ENCODE measurements around the gene PLA2G2A.

PLA2G2A gene

GRCh38 chr1:19974822-19975416 lies 4.5 kb downstream of the PLA2G2A start:
- DNase-seq (ENCODE audit: low read depth, low spot score): no peak

- DNase-seq (ENCODE audit: low read depth, low spot score): no peak
These were observed 5.8 kb downstream of the PLA2G2A start for GRCh38 chr1:19973616-19974015.

- DNase-seq (ENCODE audit: low read depth, low spot score): no peak
These were observed 7.8 kb downstream of the PLA2G2A start for GRCh38 chr1:19971664-19972063.

GRCh38 chr1:19969898-19970660 lies 9.3 kb downstream of the PLA2G2A start:
- no peak for DNase-seq (ENCODE audit: low read depth, low spot score)

GRCh38 chr1:19967808-19968207 lies 11.6 kb downstream of the PLA2G2A start:
- DNase-seq (ENCODE audit: low read depth, low spot score): no peak

- DNase-seq (ENCODE audit: low read depth, low spot score): no peak
These were observed 14.9 kb downstream of the PLA2G2A start for GRCh38 chr1:19964542-19964941.

GRCh38 chr1:19963636-19964035 lies 15.8 kb downstream of the PLA2G2A start:
- no peak for DNase-seq (ENCODE audit: low read depth, low spot score)

- DNase-seq (ENCODE audit: low read depth, low spot score): no peak
These were observed 18.8 kb downstream of the PLA2G2A start for GRCh38 chr1:19960591-19960990.

- DNase-seq (ENCODE audit: low read depth, low spot score): no peak
These were observed 21.6 kb downstream of the PLA2G2A start for GRCh38 chr1:19957779-19958178.

GRCh38 chr1:19955534-19956170 lies 23.8 kb downstream of the PLA2G2A start:
- DNase-seq (ENCODE audit: low read depth, low spot score): no peak

- DNase-seq (ENCODE audit: low read depth, low spot score): no peak
These were observed 25.4 kb downstream of the PLA2G2A start for GRCh38 chr1:19954059-19954458.

- DNase-seq (ENCODE audit: low read depth, low spot score): no peak
These were observed 30.4 kb downstream of the PLA2G2A start for GRCh38 chr1:19949016-19949415.

- DNase-seq (ENCODE audit: low read depth, low spot score): no peak
These were observed 32.4 kb downstream of the PLA2G2A start for GRCh38 chr1:19946971-19947370.

GRCh38 chr1:19946331-19946751 lies 33.1 kb downstream of the PLA2G2A start:
- DNase-seq (ENCODE audit: low read depth, low spot score): no peak

- DNase-seq (ENCODE audit: low read depth, low spot score): no peak
These were observed 33.5 kb downstream of the PLA2G2A start for GRCh38 chr1:19945914-19946313.

GRCh38 chr1:19942657-19943056 lies 36.8 kb downstream of the PLA2G2A start:
- no peak for DNase-seq (ENCODE audit: low read depth, low spot score)

- DNase-seq (ENCODE audit: low read depth, low spot score): no peak
These were observed 37.3 kb downstream of the PLA2G2A start for GRCh38 chr1:19942088-19942487.

- no peak for DNase-seq (ENCODE audit: low read depth, low spot score)
These were observed 38.2 kb downstream of the PLA2G2A start for GRCh38 chr1:19941206-19941568.

- no peak for DNase-seq (ENCODE audit: low read depth, low spot score)
These were observed 38.8 kb downstream of the PLA2G2A start for GRCh38 chr1:19940486-19941205.

GRCh38 chr1:19938472-19938871 lies 40.9 kb downstream of the PLA2G2A start:
- DNase-seq (ENCODE audit: low read depth, low spot score): no peak

GRCh38 chr1:19936061-19936750 lies 43.2 kb downstream of the PLA2G2A start:
- DNase-seq (ENCODE audit: low read depth, low spot score): no peak

GRCh38 chr1:19934336-19934735 lies 45.1 kb downstream of the PLA2G2A start:
- DNase-seq (ENCODE audit: low read depth, low spot score): no peak
